A673 (cell line): Measurements from ENCODE around the gene USP22. TPM values are rescaled to one million over a fixed set of nuclear protein-coding genes. Genes with fewer than 3 reads are reported as not detected.

Experiments used
- BruUV-seq: library from RNA; stranded (reverse); fragments of 400-500 nt; replicated peaks from 2 replicates; lab custom pipeline; 2021; lab: Mats Ljungman, UMichigan
- CTCF ChIA-PET: fragments of 300-600 bp; sonication (Branson Sonifier 250); formaldehyde crosslinking; loops from one replicate; lab custom pipeline; 2022; ENCODE audit warnings: antibody characterized with exemption; lab: Charles Lee
- POLR2A ChIA-PET: fragments of 300-600 bp; sonication (Branson Sonifier 250); formaldehyde crosslinking; loops from one replicate; lab custom pipeline; 2022; ENCODE audit warnings: antibody characterized with exemption; ENCODE audit not compliant: low non-redundant PET; lab: Charles Lee
- DNase-seq: peaks from one replicate; pipeline ENCODE4 v3.0.0-alpha.2; 2015; ENCODE audit warnings: low spot score
- H3K27ac ChIP-seq: fragments of 200-600 bp; sonication (generic); 2 replicates; pipeline ENCODE4 v1.5.1; 2016; ENCODE audit warnings: mixed run types, low read depth, mild to moderate bottlenecking, mixed read lengths, antibody characterized with exemption, low read length; ENCODE audit not compliant: poor library complexity, severe bottlenecking
- H3K27me3 ChIP-seq: fragments of 200-600 bp; sonication (generic); replicated peaks from 2 replicates; pipeline ENCODE4 v1.6.1; 2017; ENCODE audit warnings: mixed run types, low read depth, mild to moderate bottlenecking, mixed read lengths, antibody characterized with exemption, low read length; ENCODE audit not compliant: insufficient read depth, poor library complexity
- H3K36me3 ChIP-seq: fragments of 200-600 bp; sonication (generic); 2 replicates; pipeline ENCODE4 v1.6.1; 2016; ENCODE audit warnings: mixed run types, mild to moderate bottlenecking, mixed read lengths, antibody characterized with exemption, low read length; ENCODE audit not compliant: insufficient read depth, poor library complexity, severe bottlenecking
- H3K4me1 ChIP-seq: fragments of 200-600 bp; sonication (generic); 2 replicates; pipeline ENCODE4 v1.6.1; 2017; ENCODE audit warnings: mixed run types, mild to moderate bottlenecking, mixed read lengths, antibody characterized with exemption, low read length; ENCODE audit not compliant: insufficient read depth, poor library complexity, severe bottlenecking
- H3K4me3 ChIP-seq: fragments of 200-600 bp; sonication (generic); 2 replicates; pipeline ENCODE4 v1.5.1; 2016; ENCODE audit warnings: low read depth, mixed run types, mild to moderate bottlenecking, mixed read lengths, low read length; ENCODE audit not compliant: poor library complexity, severe bottlenecking
- H3K9me3 ChIP-seq: fragments of 200-600 bp; sonication (generic); 2 replicates; pipeline ENCODE4 v1.6.1; 2016; ENCODE audit warnings: mixed run types, low read depth, mild to moderate bottlenecking, mixed read lengths, antibody characterized with exemption, low read length; ENCODE audit not compliant: poor library complexity, severe bottlenecking
- CTCF ChIP-seq: fragments of 300-800, 200-600 bp; sonication (generic); conservative IDR thresholded peaks from 2 replicates; pipeline ENCODE4 v1.5.1; 2017; ENCODE audit warnings: low read depth, mild to moderate bottlenecking, antibody characterized with exemption, low read length, moderate library complexity, mixed read lengths
- EZH2 ChIP-seq: fragments of 200-600 bp; sonication (generic); IDR thresholded peaks from 2 replicates; pipeline ENCODE4 v1.6.1; 2017; ENCODE audit warnings: borderline replicate concordance, low read depth, mild to moderate bottlenecking, mixed read lengths, antibody characterized with exemption, low read length; ENCODE audit not compliant: poor library complexity, severe bottlenecking
- intact Hi-C: fragments of 100-400 bp; cut with micrococcal nuclease; formaldehyde crosslinking; loops from one replicate; pipeline ENCODE4 v1.10.0; 2022; ENCODE audit not compliant: unreplicated experiment
- total RNA-seq: library from RNA; stranded (reverse); gene quantifications from 2 replicates; pipeline ENCODE4 v1.2.3, GENCODE V29; 2021

The USP22 gene
- total RNA-seq, 1 experiment from 2014 or later: 288 TPM

DNA sequence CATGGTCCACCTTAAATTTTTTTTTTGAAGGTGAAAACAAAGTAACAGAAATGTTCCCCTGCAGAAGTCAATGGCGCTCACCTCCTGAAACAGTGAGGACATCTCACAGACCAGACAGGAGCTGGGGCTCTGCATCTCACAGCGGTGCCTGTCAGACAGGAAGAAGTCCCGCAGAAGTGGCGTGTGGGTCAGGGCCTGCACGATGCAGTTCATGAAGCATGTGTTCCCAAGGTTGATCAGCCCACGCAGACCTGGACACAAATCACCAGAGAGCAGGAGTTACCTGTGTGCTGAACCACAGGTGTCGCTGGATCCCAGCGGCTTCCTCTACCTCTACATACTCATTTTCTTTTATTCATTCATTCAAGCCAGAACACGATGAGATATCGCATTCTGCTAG lies 24.9 kb downstream of the USP22 start:
- no peak for DNase-seq
- Histone ChIP-seq H3K4me1 (no peaks in the 10 kb centered on the region), H3K36me3 (peaks cover 92% of the 10 kb centered on the region), H3K27me3 (no peaks in the 10 kb centered on the region), H3K9me3 (no peaks in the 10 kb centered on the region), H3K4me3 (no peak overlapping the region), H3K27ac (no peak overlapping the region)
- TF ChIP-seq CTCF (no peak), EZH2 (no peak)
- intact Hi-C loops: loop anchor here (1.0 kb wide), 1 partner anchor 11 kb away; no protein-coding TSS in a partner anchor
- ChIA-PET CTCF (no interaction called here), POLR2A (no interaction called here)
- no TSS peak for BruUV-seq

DNA sequence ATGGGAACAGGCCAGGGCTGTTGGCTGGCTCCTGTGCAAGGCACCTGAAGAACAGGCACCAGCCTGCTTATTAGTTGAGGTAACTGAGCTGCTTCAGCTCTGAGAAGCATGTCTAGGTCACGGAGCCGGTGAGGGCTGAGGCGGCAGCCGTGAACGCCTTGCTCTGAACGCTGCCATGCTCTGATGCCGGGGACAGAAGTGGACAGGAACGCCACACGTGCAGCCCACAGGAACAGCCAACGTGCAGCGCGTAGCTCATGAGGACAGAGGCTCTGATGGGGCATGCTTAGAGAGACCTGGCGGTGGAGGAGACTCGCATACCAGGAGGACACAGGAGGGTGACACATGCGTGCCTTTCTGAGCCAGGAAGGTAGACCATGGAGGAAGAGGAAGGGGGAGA lies 25.6 kb downstream of the USP22 start:
- DNase-seq: no peak
- CTCF ChIA-PET: no interaction called here
- no peaks in the 10 kb centered on the region for H3K4me1 ChIP-seq
- intact Hi-C loops: loop anchor here (1.0 kb wide), 1 partner anchor 12 kb away; no protein-coding TSS in a partner anchor
- POLR2A ChIA-PET: no interaction called here
- no peaks in the 10 kb centered on the region for H3K27me3 ChIP-seq
- no peak overlapping the region for H3K27ac ChIP-seq
- H3K4me3 ChIP-seq: no peak overlapping the region
- TF ChIP-seq CTCF (no peak), EZH2 (no peak)
- H3K9me3 ChIP-seq: no peaks in the 10 kb centered on the region
- H3K36me3 ChIP-seq: peaks cover 95% of the 10 kb centered on the region
- no TSS peak for BruUV-seq

DNA sequence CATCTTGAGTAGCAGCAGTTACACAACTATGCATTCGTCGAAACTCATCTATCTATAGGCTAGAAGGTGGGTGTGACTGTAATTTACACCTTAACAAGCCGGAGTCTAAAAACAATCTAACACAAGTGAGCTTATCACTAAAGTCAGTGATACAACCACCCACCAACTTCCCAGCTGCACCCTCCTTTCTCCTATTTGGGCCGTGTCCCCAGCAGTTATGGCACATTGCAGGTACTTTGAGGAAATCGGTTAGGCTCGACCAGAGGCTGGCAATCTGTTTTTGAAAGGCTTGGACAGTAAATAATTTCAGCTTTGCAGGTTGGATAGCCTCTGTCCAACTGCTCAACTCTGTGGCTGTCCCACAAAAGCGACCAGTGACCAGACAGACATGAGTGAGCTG lies 26.0 kb downstream of the USP22 start:
- intact Hi-C loops: loop anchor here (1.0 kb wide), 1 partner anchor 12 kb away; no protein-coding TSS in a partner anchor
- BruUV-seq: no TSS peak
- Histone ChIP-seq H3K9me3 (no peaks in the 10 kb centered on the region), H3K36me3 (peaks cover 99% of the 10 kb centered on the region), H3K27ac (no peak overlapping the region), H3K4me3 (no peak overlapping the region), H3K27me3 (no peaks in the 10 kb centered on the region), H3K4me1 (no peaks in the 10 kb centered on the region)
- POLR2A ChIA-PET: no interaction called here
- no peak for DNase-seq
- CTCF ChIA-PET: no interaction called here
- TF ChIP-seq CTCF (no peak), EZH2 (no peak)
